Activated T-cell treated with anti-CD3 and anti-CD28 coated beads for 1 hour (primary cell): Measurements from ENCODE around the gene SPSB4.
"Not testable (repeated sequence)": the region's sequence is repeated elsewhere in the genome, so short reads cannot be mapped to it uniquely, and the experiment has no call there.

Experiments used
- DNase-seq: peaks from one replicate; pipeline ENCODE4 v3.0.0-alpha.2; 2020; ENCODE audit warnings: low read depth

The SPSB4 gene

GRCh38 chr3:141116721-141117120 is 65.6 kb downstream of the SPSB4 start:
- DNase-seq: no peak

DNA sequence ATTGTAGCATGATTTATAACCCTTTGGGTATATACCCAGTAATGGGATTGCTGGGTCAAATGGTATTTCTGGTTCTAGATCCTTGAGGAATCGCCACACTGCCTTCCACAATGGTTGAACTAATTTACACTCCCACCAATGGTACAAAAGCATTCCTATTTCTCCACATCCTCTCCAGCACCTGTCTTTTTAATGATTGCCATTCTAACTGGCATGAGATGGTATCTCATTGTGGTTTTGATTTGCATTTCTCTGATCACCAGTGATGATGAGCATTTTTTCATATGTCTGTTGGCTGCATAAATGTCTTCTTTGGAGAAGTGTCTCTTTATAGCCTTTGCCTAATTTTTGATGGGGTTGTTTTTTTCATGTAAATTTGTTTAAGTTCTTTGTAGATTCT is 66.8 kb downstream of the SPSB4 start:
- not testable (repeated sequence) for DNase-seq

DNA sequence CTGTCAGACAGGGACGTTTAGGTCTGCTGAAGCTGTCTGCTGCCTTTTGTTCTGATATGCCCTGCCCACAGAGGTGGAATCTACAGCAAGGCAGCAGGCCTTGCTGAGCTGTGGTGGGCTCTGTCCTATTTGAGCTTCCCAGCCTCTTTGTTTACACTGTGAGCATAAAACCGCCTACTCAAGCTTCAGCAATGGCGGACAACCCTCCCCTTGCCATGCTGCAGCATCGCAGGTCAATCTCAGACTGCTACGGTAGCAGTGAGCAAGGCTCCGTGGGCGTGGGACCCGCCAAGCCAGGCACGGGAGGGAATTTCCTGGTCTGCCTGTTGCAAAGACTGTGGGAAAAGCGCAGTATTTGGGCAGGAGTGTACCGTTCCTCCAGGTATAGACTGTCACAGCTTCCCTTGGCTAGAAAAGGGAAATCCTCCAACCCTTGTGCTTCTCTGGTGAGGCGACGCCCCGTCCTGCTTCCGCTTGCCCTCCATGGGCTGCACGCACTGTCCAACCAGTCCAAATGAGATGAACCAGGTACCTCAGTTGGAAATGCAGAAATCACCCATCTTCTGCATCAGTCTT is 71.4 kb downstream of the SPSB4 start:
- DNase-seq: no peak

DNA sequence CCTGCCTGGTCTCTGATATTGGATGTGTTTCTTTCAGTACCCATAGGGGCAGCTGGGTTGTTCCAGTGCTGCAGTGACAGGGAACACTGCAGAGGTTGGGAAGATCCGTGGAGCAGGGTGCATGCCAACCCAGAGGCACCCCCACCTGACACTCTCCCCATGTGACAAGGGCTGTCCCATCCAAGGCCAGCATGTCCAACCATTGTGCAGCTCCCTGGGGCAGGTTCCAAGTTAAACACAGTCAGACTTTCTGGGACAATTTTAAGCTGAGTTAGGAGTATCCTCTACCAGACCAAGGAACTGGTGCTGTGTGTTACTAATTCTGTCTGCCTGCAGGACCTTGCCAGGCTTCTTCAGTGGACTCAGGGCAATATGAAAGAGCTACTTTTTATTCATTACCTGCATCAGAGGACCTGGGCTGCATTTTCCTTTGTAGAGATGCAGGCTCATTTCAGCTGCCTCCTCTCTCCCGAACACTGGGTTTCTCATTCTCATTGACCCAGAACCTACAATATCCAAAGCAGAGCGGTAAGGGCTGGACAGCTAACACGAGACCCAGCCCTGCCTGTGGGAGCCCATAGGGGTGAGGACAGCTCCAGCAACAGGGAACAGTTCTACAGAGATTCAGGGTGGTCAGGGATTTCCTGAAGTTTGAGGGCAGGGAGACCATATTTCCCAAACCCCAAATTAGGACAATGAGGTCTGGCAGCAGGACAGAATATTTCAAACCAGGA is 72.7 kb downstream of the SPSB4 start:
- no peak for DNase-seq

DNA sequence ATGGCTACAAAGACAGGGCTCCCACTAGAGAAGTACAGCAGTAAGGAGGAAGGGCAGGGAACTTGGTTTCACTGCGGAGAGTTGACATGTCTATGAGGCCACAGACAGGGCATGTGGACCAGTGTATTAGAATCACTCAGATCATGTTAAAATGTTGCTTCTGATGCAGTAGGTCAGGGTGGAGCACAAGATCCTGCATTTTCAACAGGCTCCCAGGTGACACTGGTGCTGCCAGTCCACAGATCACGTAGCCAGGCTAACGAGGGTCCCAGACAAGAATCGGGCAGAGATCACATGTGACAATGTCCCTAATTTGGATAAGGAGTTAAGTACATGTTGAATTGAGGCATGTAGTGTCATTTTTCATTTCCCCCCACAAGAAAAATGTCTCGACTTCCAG is 73.6 kb downstream of the SPSB4 start:
- no peak for DNase-seq

- no peak for DNase-seq
Measured at GRCh38 chr3:141125351-141125750, 74.2 kb downstream of the SPSB4 start.

GRCh38 chr3:141126661-141127343 is 75.7 kb downstream of the SPSB4 start:
- no peak for DNase-seq

DNA sequence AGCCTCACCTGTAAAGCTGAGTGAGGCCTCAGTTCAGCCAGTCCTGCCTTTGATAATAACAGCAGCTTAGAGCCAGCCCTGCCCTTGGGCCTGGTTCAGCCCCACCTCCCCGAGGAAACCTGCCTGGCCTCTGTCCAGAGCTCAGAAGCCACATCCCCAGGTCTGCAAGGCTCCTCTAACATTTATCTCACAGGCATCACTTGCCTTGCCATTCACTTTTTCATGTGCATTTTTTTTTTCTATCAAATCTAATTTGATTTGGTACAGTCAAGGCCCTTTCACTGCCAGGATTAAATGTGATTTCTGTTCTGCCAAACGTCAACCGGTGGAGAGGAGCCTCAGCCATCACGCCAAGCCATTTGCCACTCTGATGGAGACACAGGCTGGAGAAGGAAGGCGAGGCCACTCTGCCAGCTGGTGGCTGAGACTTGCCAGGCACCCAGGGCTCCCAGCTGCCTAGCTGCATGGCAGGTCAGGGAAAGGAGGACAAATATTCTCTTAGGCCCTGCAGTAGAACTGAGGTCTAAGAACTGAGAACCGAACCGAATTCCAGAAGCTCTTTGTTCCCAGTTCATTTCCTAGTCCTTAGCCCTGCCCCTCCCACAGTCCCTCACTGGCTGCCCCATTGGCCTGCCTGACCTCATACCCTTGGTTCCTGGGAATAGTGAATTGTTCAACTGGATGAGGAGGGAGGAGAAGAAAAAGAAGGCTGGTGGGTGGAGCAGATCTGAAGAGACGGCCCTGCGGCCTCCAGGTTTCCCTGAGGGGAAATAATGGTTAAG is 76.4 kb downstream of the SPSB4 start:
- no peak for DNase-seq

DNA sequence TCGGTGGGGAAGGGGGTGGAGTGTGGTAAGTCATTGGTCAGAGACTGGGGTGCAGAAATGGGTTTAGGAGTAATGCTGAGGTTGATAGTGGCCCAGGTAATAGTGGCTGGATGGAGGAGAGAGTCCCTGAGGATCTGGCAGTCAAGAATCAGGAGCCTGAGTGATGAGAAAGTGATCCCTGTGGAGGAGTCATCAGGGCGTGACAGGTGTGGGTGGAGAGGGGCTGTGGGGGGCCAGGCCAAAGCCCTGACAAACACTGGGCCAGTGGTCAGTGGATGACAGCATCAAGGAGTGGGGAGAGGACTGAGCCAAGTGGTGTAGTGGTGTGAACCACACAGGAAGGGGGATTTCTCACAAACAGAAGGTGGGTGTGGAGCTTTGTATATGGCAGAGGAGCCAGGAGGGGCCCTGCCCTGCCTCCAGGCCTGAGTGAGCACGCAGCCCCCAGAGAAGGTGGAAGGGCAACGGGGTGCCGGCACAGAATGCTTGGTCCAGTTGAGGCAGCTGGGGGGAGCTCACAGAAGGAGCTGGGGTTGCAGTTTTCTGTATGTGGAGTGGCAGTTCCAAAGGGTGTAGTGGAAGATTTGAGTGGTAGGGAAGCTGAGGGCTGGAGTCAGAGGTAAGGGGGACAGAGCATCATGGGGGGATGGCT is 77.1 kb downstream of the SPSB4 start:
- DNase-seq: no peak

- DNase-seq: no peak
Measured at GRCh38 chr3:141129049-141129448, 77.9 kb downstream of the SPSB4 start.

GRCh38 chr3:141129541-141130011 is 78.4 kb downstream of the SPSB4 start:
- DNase-seq: no peak

GRCh38 chr3:141143517-141143916 is 92.4 kb downstream of the SPSB4 start:
- no peak for DNase-seq

DNA sequence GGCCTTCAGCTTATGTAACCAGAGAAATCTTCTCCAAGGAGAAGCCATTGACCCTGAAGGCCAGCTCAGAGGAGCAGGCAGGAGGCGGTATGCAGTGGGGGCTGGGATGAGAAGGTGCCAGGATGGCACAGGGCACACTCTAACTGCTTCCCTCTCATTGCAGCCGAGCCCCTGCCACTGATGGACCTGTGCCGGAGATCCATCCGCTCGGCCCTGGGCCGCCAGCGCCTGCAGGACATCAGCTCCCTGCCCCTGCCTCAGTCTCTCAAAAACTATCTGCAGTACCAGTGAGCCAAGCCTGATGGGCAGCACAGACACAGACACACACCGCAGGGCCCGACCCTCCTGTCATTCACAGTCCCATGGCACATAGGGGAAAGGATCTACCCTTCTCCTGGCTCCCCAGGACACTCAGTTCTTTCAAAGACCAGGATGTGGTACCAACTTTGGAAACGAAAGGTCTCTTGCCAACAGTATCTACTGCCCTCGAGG is 95.9 kb downstream of the SPSB4 start:
- no peak for DNase-seq

- no peak for DNase-seq
Measured at GRCh38 chr3:141147657-141148056, 96.5 kb downstream of the SPSB4 start.

DNA sequence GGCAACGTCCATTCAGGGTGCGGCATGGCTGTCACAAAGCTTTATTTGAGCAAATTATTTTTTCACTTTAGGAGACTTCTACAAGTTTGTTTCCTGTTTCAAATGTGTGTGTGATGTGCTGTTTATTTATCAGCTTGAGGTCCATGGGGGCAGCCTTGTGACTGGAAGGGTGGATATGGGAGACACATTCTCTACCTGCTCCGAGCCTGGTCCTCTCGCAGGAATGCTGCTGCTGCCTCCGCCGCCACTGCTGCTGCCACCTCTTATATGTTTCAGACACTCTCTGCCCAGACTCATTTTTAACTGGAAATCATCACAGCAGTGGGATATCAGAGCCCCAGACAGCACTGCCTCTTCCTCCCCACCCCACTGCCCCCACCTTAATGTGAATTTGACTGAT is 97.0 kb downstream of the SPSB4 start:
- DNase-seq: no peak

GRCh38 chr3:141148770-141149169 is 97.6 kb downstream of the SPSB4 start:
- no peak for DNase-seq

- no peak for DNase-seq
Measured at GRCh38 chr3:141150081-141150830, 99.1 kb downstream of the SPSB4 start.

DNA sequence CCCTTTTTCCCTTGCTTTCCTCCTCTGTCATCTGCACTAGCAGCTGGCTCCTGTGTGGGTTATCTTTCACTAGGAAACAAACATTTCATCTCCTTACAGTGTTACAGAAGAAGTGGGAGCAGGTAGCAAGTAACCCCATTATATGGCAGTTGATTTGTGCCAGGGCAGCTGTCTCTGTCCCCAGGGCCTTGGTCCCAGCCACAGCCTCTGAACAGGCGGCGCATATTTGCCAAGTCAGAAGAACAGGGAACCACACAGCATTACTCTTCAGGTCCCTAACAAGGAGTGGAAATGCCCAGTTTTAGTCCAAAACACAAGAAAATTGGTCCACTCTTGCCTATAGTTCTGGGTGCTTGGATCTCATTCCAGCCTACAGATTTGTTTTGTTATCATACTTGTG is 99.8 kb downstream of the SPSB4 start:
- no peak for DNase-seq

- no peak for DNase-seq
Measured at GRCh38 chr3:141151439-141151838, 100.3 kb downstream of the SPSB4 start.

GRCh38 chr3:141152130-141152529 is 101.0 kb downstream of the SPSB4 start:
- DNase-seq: no peak
